HEK293T (cell line): ENCODE measurements around the gene GALNT5.

Source experiments
- FOXA1 ChIP-seq: fragments of 450-650 bp; IDR thresholded peaks from 2 replicates; pipeline ENCODE4 v1.6.1; 2016; ENCODE audit warnings: mild to moderate bottlenecking
- SUZ12 ChIP-seq: fragments of 450-650 bp; IDR thresholded peaks from 2 replicates; pipeline ENCODE4 v1.6.1; 2016; ENCODE audit warnings: mild to moderate bottlenecking
- TF ChIP-seq, protein P1 (sequence below): fragments of 450-650 bp; IDR thresholded peaks from 2 replicates; pipeline ENCODE4 v1.6.1; 2016

DNA sequence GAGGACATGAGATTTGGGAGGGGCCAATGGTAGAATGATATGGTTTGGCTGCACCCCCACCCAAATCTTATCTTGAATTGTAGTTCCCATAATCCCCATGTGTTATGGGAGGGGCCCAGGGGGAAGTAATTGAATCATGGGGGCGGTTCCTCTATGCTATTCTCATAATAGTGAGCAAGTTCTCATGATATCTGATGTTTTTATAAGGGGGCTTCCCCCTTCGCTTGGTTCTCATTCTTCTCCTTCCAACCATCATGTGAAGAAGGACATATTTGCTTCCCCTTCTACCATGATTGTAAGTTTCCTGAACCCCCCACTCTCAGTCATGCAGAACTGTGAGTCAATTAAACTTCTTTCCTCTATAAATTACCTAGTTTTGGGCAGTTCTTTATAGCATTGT, 105.1 kb downstream of the GALNT5 start:
- TF ChIP-seq SUZ12: no peak
- no peak for TF ChIP-seq FOXA1
- TF ChIP-seq, protein P1, sequence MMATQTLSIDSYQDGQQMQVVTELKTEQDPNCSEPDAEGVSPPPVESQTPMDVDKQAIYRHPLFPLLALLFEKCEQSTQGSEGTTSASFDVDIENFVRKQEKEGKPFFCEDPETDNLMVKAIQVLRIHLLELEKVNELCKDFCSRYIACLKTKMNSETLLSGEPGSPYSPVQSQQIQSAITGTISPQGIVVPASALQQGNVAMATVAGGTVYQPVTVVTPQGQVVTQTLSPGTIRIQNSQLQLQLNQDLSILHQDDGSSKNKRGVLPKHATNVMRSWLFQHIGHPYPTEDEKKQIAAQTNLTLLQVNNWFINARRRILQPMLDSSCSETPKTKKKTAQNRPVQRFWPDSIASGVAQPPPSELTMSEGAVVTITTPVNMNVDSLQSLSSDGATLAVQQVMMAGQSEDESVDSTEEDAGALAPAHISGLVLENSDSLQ: no peak
